ENCODE results near the gene NCAM2.
"Not testable (repeated sequence)": the region's sequence is repeated elsewhere in the genome, so short reads cannot be mapped to it uniquely, and the experiment has no call there.

NCAM2 gene

GRCh38 chr21:21366277-21366676 is 368.1 kb downstream of the NCAM2 start:
- DNase-seq: no peak

- no peak for DNase-seq
These were observed 369.4 kb downstream of the NCAM2 start for GRCh38 chr21:21367583-21367982.

- DNase-seq: no peak
These were observed 375.8 kb downstream of the NCAM2 start for GRCh38 chr21:21373969-21374368.

GRCh38 chr21:21383126-21383525 is 384.9 kb downstream of the NCAM2 start:
- no peak for DNase-seq

- no peak for DNase-seq
These were observed 386.8 kb downstream of the NCAM2 start for GRCh38 chr21:21384977-21385376.

GRCh38 chr21:21385404-21385803 is 387.2 kb downstream of the NCAM2 start:
- DNase-seq: no peak

- no peak for DNase-seq
These were observed 389.7 kb downstream of the NCAM2 start for GRCh38 chr21:21387916-21388315.

GRCh38 chr21:21394064-21394463 is 395.9 kb downstream of the NCAM2 start:
- DNase-seq: no peak

- no peak for DNase-seq
These were observed 398.2 kb downstream of the NCAM2 start for GRCh38 chr21:21396424-21396823.

- DNase-seq: no peak
These were observed 399.3 kb downstream of the NCAM2 start for GRCh38 chr21:21397464-21397863.

- DNase-seq: no peak
These were observed 403.2 kb downstream of the NCAM2 start for GRCh38 chr21:21401444-21401843.

GRCh38 chr21:21402187-21402586 is 404.0 kb downstream of the NCAM2 start:
- DNase-seq: not testable (repeated sequence)

- DNase-seq: not testable (repeated sequence)
These were observed 406.1 kb downstream of the NCAM2 start for GRCh38 chr21:21404261-21404660.

- DNase-seq: no peak
These were observed 408.7 kb downstream of the NCAM2 start for GRCh38 chr21:21406921-21407320.

- no peak for DNase-seq
These were observed 413.9 kb downstream of the NCAM2 start for GRCh38 chr21:21412096-21412495.

GRCh38 chr21:21415741-21416140 is 417.5 kb downstream of the NCAM2 start:
- no peak for DNase-seq

GRCh38 chr21:21434944-21435343 is 436.7 kb downstream of the NCAM2 start:
- no peak for DNase-seq

- DNase-seq: no peak
These were observed 437.9 kb downstream of the NCAM2 start for GRCh38 chr21:21436012-21436534.

- no peak for DNase-seq
These were observed 441.6 kb downstream of the NCAM2 start for GRCh38 chr21:21439761-21440160.

- DNase-seq: no peak
These were observed 458.9 kb downstream of the NCAM2 start for GRCh38 chr21:21457077-21457476.

- no peak for DNase-seq
These were observed 460.0 kb downstream of the NCAM2 start for GRCh38 chr21:21458124-21458631.

GRCh38 chr21:21460979-21461378 is 462.8 kb downstream of the NCAM2 start:
- no peak for DNase-seq

- DNase-seq: no peak
These were observed 465.2 kb downstream of the NCAM2 start for GRCh38 chr21:21463456-21463855.

- no peak for DNase-seq
These were observed 466.5 kb downstream of the NCAM2 start for GRCh38 chr21:21464684-21465083.

- no peak for DNase-seq
These were observed 468.5 kb downstream of the NCAM2 start for GRCh38 chr21:21466752-21467151.

All from stimulated activated naive CD4-positive, alpha-beta T cell (primary cell).